Sigmoid colon (tissue), 7 donors: Measurements from ENCODE around the gene CHN2. TPM values are rescaled to one million over a fixed set of nuclear protein-coding genes. Genes with fewer than 3 reads are reported as not detected.

Experiments
- DNase-seq: peaks from one replicate; pipeline ENCODE4 v3.0.0-alpha.2; 2019
- H3K27ac ChIP-seq, 4 donors: fragments of 200-600 bp; sonication (generic); one replicate each; pipeline ENCODE4 v1.5.1; 2016 to 2019; ENCODE audit warnings: mild to moderate bottlenecking in 1 of 4
- H3K27me3 ChIP-seq, 3 donors: fragments of 200-600 bp; sonication (generic); one replicate each; pipeline ENCODE4 v1.5.1; 2019; ENCODE audit warnings: mild to moderate bottlenecking in 1 of 3
- H3K36me3 ChIP-seq, 4 donors: fragments of 200-600 bp; sonication (generic); one replicate each; pipeline ENCODE4 v1.5.1; 2016 to 2019
- H3K4me1 ChIP-seq, 4 donors: fragments of 200-600 bp; sonication (generic); one replicate each; pipeline ENCODE4 v1.5.1; 2017 to 2019
- H3K4me3 ChIP-seq, 4 donors: fragments of 200-600 bp; sonication (generic); one replicate each; pipeline ENCODE4 v1.5.1; 2017 to 2019; ENCODE audit warnings: mild to moderate bottlenecking in 2 of 4, moderate library complexity in 1 of 4
- H3K9me3 ChIP-seq, 4 donors: fragments of 200-600 bp in 3 of 4; sonication (generic) in 3 of 4; one replicate each; pipeline versions ENCODE4 v1.5.1 to v1.6.1; 2013 to 2019
- CTCF ChIP-seq, 4 experiments: fragments of 450-650 bp in 3 of 4; fragments of 200-600 bp in 1 of 4; IDR thresholded peaks; one replicate each; pipeline ENCODE4 v1.5.1; 2016 to 2019; ENCODE audit warnings: antibody characterized with exemption in 4 of 4, mild to moderate bottlenecking in 3 of 4, moderate library complexity in 2 of 4
- EP300 ChIP-seq, 4 donors: sonication (generic); formaldehyde crosslinking; IDR thresholded peaks; one replicate each; pipeline ENCODE4 v1.6.1; 2017; ENCODE audit warnings: antibody characterized with exemption in 4 of 4
- POLR2A ChIP-seq, 2 donors: fragments of 450-650 bp; IDR thresholded peaks; one replicate each; pipeline ENCODE4 v1.6.1; 2016; ENCODE audit warnings: antibody characterized with exemption in 2 of 2, mild to moderate bottlenecking in 2 of 2, moderate library complexity in 2 of 2
- POLR2AphosphoS5 ChIP-seq, 4 donors: sonication (generic); formaldehyde crosslinking; IDR thresholded peaks; one replicate each; pipeline ENCODE4 v1.6.1; 2017; ENCODE audit warnings: antibody characterized with exemption in 4 of 4
- WGBS, 2 donors: extraction: QIAGEN DNeasy Blood & Tissue Kit; methylation state at CpG; one replicate each; pipeline ENCODE4 v1.1.7; 2013; 5-methylcytosine and 5-hydroxymethylcytosine counted together
- intact Hi-C: fragments of 100-400 bp; cut with DNase I; formaldehyde crosslinking; loops from one replicate; pipeline ENCODE4 v1.15.1; 2023
- polyA plus RNA-seq, 3 donors: library from polyadenylated mRNA; stranded (reverse); fragments of 200-250 nt; gene quantifications; one replicate each; pipeline ENCODE4 v1.2.3, GENCODE V29; 2013
- total RNA-seq, 4 donors: library from RNA; depleted of rRNA; stranded (reverse); fragments of >200 nt; gene quantifications; one replicate each; pipeline ENCODE4 v1.1.0, GENCODE V29; 2016
- donor health status: healthy with polysubstance abuse.
- donor health status: Bipolar disorder and iron deficiency.
- donor health status: healthy.

Gene CHN2
- total and polyA plus RNA-seq, 7 donors = 4.2 to 37.7 (median 15.8) TPM

DNA sequence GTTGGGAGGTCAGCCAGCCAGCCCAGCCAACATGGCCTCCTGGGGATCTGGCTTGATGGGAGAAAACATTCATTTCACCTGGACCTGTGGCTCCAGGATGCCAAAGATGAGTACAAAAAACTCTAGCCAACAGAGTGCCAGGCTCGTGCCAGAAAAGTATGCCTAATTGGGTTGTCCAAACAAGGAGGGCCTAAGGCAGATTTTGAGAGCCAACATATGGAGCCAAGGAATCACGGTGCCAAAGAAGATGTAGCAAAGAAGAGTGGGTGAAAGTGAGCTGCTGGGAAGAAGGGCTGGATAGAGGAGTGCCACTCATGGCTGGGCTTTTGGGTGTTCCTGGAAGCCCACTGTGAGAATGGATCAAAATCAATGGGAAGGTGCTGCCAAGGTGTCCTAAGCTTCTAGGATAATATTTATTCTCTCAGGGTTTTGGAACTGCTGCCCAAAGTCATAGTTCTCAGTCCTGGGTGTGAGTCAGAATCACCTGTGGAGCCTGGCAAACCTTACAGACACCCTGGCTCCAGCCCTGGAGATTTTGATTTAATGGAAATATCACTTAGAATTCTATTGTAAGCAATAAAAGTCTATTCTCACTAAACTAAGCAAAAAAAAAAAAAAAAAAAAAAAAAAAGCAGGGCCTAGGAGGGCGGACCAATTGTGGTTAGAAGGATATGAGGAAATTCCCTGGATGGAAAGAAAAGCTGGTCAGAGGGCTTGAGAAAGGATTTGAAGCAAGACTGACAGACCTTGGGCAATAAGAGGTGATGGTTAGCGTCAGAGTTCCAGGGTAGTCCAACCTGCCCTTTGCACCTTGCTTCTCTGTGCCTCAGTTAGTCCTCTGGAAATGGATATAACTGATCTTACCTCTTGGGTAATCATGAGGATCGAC is 186.9 kb downstream of the CHN2 start:
- intact Hi-C loops = no loop called here
- no peaks in the 10 kb centered on the region for H3K9me3 ChIP-seq
- H3K4me1 ChIP-seq = no peaks in the 10 kb centered on the region
- no peak overlapping the region for H3K27ac ChIP-seq
- no peak for TF ChIP-seq POLR2A (IDR thresholded peaks at IDR 0.05)
- no peaks in the 10 kb centered on the region for H3K27me3 ChIP-seq
- H3K36me3 ChIP-seq = no peaks in the 10 kb centered on the region
- WGBS, 2 donors = 89 to 92% methylated on average over 5 of the region's 5 CpGs
- no peak for DNase-seq
- no peak overlapping the region for H3K4me3 ChIP-seq

DNA sequence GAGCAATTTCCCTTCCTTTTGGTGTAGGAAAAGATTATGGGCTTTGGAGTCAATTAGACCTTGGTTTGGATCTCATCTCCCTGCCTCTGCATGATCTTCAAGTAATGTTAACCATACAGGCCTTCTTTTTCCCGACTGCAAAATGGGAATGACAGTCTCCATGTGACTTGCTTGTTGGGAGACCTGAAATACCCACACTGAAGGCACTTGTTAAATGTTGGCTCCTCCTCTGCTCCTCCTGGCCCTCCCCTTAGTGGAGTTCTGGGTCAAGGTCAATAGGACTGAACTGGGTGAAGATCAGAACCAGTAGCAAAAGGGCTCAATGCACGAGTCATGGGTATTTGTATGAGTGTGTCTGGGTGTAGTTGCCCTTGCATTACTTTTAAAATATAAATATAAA is 189.7 kb downstream of the CHN2 start:
- H3K4me1 ChIP-seq = no peaks in the 10 kb centered on the region
- H3K4me3 ChIP-seq = no peak overlapping the region
- 91 to 94% methylated on average over 2 of the region's 2 CpGs for WGBS, 2 donors
- H3K36me3 ChIP-seq = no peaks in the 10 kb centered on the region
- no peaks in the 10 kb centered on the region for H3K9me3 ChIP-seq
- DNase-seq = no peak
- no peak overlapping the region for H3K27ac ChIP-seq
- intact Hi-C loops = no loop called here
- TF ChIP-seq POLR2AphosphoS5 (IDR thresholded peaks at IDR 0.05) (no peak), CTCF (IDR thresholded peaks at IDR 0.05) (no peak), POLR2A (IDR thresholded peaks at IDR 0.05) (no peak), EP300 (IDR thresholded peaks at IDR 0.05) (no peak)
- H3K27me3 ChIP-seq = no peaks in the 10 kb centered on the region

GRCh38 chr7:29385214-29385814 is 190.7 kb downstream of the CHN2 start:
- TF ChIP-seq CTCF (IDR thresholded peaks at IDR 0.05) (no peak), EP300 (IDR thresholded peaks at IDR 0.05) (no peak), POLR2A (IDR thresholded peaks at IDR 0.05) (no peak), POLR2AphosphoS5 (IDR thresholded peaks at IDR 0.05) (no peak)
- no peaks in the 10 kb centered on the region for H3K27me3 ChIP-seq
- no peaks in the 10 kb centered on the region for H3K9me3 ChIP-seq
- no peaks in the 10 kb centered on the region for H3K36me3 ChIP-seq
- WGBS, 2 donors = 80 to 85% methylated on average over 4 of the region's 4 CpGs
- intact Hi-C loops = no loop called here
- no peak for DNase-seq
- H3K4me3 ChIP-seq = no peak overlapping the region
- no peak overlapping the region for H3K27ac ChIP-seq
- no peaks in the 10 kb centered on the region for H3K4me1 ChIP-seq

DNA sequence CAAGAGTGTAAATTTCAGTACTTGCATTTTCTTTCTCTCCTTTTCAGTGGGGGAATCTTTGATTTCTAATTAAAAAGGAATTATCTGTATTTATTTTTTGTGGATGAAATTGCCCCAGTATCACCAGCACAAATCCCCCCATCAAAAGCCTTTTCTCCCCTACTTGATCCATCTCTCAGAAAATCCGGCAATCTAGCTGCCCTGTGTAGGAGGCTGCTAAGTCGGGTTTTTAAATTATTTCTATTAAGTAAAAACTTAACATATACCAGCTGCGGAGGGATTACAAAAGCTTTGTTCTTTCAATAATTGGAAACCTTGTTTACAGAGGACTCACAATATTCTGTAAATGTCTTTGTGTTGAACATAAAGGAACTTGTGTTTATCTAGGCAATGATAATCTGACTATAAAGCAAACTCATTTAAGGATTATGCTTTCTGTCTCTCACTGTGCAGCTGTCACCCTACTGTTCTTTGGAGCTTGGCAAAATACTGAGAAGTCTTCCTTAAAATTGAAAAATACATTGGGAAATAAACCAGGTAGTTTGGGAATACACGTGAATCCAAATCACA is 191.7 kb downstream of the CHN2 start:
- DNase-seq = no peak
- Histone ChIP-seq H3K4me3 (no peak overlapping the region), H3K27me3 (no peaks in the 10 kb centered on the region), H3K4me1 (no peaks in the 10 kb centered on the region), H3K36me3 (no peaks in the 10 kb centered on the region), H3K9me3 (no peaks in the 10 kb centered on the region), H3K27ac (no peak overlapping the region)
- TF ChIP-seq POLR2A (IDR thresholded peaks at IDR 0.05) (no peak), CTCF (IDR thresholded peaks at IDR 0.05) (no peak), EP300 (IDR thresholded peaks at IDR 0.05) (no peak), POLR2AphosphoS5 (IDR thresholded peaks at IDR 0.05) (no peak)
- WGBS, 2 donors = 31 to 65% methylated on average over 4 of the region's 4 CpGs
- intact Hi-C loops = no loop called here

DNA sequence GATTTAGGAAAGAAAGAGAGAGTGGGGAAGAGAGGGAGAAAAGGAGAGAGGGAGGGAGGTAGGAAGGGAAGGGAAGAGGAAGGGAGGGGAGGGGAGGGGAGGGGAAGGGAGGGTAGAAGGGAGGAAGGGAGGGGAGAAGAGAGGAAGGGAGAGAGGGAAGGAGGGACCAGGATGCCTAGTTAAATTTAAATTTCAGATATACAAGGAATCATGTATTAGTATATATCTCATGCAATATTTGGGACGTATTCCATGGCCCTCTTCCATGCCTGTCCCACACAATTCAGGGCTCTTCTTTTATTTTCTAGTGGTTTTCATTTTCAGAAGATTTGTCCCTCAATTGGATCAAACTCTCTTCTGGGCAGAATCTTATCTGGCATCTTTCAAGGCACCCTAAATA is 196.7 kb downstream of the CHN2 start:
- WGBS, 2 donors = 95 to 97% methylated on average over 1 of the region's 1 CpG
- no peaks in the 10 kb centered on the region for H3K9me3 ChIP-seq
- H3K27ac ChIP-seq = no peak overlapping the region
- H3K4me3 ChIP-seq = no peak overlapping the region
- no peaks in the 10 kb centered on the region for H3K4me1 ChIP-seq
- intact Hi-C loops = no loop called here
- TF ChIP-seq CTCF (IDR thresholded peaks at IDR 0.05) = no peak
- no peak for TF ChIP-seq POLR2AphosphoS5 (IDR thresholded peaks at IDR 0.05)
- TF ChIP-seq POLR2A (IDR thresholded peaks at IDR 0.05) = no peak
- no peak for TF ChIP-seq EP300 (IDR thresholded peaks at IDR 0.05)
- no peaks in the 10 kb centered on the region for H3K36me3 ChIP-seq
- no peak for DNase-seq
- H3K27me3 ChIP-seq = no peaks in the 10 kb centered on the region
